ENCODE results near the gene PRUNE1. TPM values are rescaled to one million over a fixed set of nuclear protein-coding genes. Genes with fewer than 3 reads are reported as not detected.

Gene PRUNE1
- total RNA-seq, 1 experiment from 2014 or later, result 19.3 TPM

DNA sequence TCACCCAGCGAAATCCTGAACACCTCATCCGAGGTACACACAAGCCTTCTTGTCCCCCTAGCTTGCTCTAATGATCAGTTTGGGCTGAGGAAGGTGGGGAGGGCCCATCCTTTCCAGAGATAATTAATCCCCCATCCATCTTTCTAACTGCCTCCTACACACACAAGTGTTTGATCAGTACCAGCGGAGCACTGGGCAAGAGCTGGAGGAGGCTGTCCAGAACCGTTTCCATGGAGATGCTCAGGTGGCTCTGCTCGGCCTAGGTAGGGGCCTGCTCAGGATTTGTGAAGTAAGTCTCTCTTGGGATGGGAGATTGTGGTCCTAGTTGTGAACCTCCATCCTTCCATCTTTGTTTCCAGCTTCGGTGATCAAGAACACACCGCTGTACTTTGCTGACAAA is 20.3 kb upstream of the PRUNE1 start:
- no peaks in the 10 kb centered on the region for H3K27me3 ChIP-seq (replicated peaks; ENCODE audit: insufficient read depth, low read depth, low read length, poor library complexity)
- no peaks in the 10 kb centered on the region for H3K4me1 ChIP-seq (ENCODE audit: insufficient read depth, low read length, poor library complexity, severe bottlenecking)
- TF ChIP-seq, protein P1, sequence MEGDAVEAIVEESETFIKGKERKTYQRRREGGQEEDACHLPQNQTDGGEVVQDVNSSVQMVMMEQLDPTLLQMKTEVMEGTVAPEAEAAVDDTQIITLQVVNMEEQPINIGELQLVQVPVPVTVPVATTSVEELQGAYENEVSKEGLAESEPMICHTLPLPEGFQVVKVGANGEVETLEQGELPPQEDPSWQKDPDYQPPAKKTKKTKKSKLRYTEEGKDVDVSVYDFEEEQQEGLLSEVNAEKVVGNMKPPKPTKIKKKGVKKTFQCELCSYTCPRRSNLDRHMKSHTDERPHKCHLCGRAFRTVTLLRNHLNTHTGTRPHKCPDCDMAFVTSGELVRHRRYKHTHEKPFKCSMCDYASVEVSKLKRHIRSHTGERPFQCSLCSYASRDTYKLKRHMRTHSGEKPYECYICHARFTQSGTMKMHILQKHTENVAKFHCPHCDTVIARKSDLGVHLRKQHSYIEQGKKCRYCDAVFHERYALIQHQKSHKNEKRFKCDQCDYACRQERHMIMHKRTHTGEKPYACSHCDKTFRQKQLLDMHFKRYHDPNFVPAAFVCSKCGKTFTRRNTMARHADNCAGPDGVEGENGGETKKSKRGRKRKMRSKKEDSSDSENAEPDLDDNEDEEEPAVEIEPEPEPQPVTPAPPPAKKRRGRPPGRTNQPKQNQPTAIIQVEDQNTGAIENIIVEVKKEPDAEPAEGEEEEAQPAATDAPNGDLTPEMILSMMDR (conservative IDR thresholded peaks at IDR 0.05; ENCODE audit: low read depth, low read length), result no peak
- TF ChIP-seq EZH2 (IDR thresholded peaks at IDR 0.05; ENCODE audit: borderline replicate concordance, low read depth, low read length, poor library complexity, severe bottlenecking), result no peak
- POLR2A ChIA-PET (ENCODE audit: low non-redundant PET), result no interaction called here
- no peak overlapping the region for H3K4me3 ChIP-seq (ENCODE audit: low read depth, low read length, poor library complexity, severe bottlenecking)
- DNase-seq (ENCODE audit: low spot score), result no peak
- no peak overlapping the region for H3K27ac ChIP-seq (ENCODE audit: low read depth, low read length, poor library complexity, severe bottlenecking)
- H3K9me3 ChIP-seq (ENCODE audit: low read depth, low read length, poor library complexity, severe bottlenecking), result no peaks in the 10 kb centered on the region
- BruUV-seq (replicated peaks), result no TSS peak
- CTCF ChIA-PET, result no interaction called here
- intact Hi-C loops (cut with micrococcal nuclease; ENCODE audit: unreplicated experiment), result no loop called here
- no peaks in the 10 kb centered on the region for H3K36me3 ChIP-seq (ENCODE audit: insufficient read depth, low read length, poor library complexity, severe bottlenecking)

DNA sequence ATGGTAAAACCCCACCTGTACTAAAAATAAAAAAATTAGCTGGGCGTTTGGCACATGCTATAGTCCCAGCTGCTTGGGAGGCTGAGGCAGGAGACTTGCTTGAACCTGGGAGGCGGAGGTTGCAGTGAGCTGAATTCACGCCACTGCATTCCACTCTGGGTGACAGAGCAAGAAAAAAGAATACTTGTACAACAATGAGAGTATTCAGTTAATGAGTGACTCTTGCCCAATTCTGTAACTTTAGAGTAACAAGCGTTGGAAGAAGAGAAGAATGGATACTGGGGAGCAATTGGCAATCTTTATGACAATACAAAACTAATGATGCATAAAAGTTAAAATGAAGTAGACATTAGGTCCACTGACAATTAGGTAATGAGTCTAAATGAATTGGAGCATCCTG is 15.6 kb upstream of the PRUNE1 start:
- no peak overlapping the region for H3K4me3 ChIP-seq (ENCODE audit: low read depth, low read length, poor library complexity, severe bottlenecking)
- POLR2A ChIA-PET (ENCODE audit: low non-redundant PET), result no interaction called here
- intact Hi-C loops (cut with micrococcal nuclease; ENCODE audit: unreplicated experiment), result loop anchor here (10.0 kb wide), 1 partner anchor 518 kb away; no protein-coding TSS in a partner anchor
- no TSS peak for BruUV-seq (replicated peaks)
- no peak for DNase-seq (ENCODE audit: low spot score)
- no peak overlapping the region for H3K27ac ChIP-seq (ENCODE audit: low read depth, low read length, poor library complexity, severe bottlenecking)
- TF ChIP-seq, protein P1 (conservative IDR thresholded peaks at IDR 0.05; ENCODE audit: low read depth, low read length), result no peak
- TF ChIP-seq EZH2 (IDR thresholded peaks at IDR 0.05; ENCODE audit: borderline replicate concordance, low read depth, low read length, poor library complexity, severe bottlenecking), result no peak
- H3K36me3 ChIP-seq (ENCODE audit: insufficient read depth, low read length, poor library complexity, severe bottlenecking), result peaks cover 2% of the 10 kb centered on the region
- CTCF ChIA-PET, result no interaction called here
- no peaks in the 10 kb centered on the region for H3K4me1 ChIP-seq (ENCODE audit: insufficient read depth, low read length, poor library complexity, severe bottlenecking)
- no peaks in the 10 kb centered on the region for H3K9me3 ChIP-seq (ENCODE audit: low read depth, low read length, poor library complexity, severe bottlenecking)
- no peaks in the 10 kb centered on the region for H3K27me3 ChIP-seq (replicated peaks; ENCODE audit: insufficient read depth, low read depth, low read length, poor library complexity)

DNA sequence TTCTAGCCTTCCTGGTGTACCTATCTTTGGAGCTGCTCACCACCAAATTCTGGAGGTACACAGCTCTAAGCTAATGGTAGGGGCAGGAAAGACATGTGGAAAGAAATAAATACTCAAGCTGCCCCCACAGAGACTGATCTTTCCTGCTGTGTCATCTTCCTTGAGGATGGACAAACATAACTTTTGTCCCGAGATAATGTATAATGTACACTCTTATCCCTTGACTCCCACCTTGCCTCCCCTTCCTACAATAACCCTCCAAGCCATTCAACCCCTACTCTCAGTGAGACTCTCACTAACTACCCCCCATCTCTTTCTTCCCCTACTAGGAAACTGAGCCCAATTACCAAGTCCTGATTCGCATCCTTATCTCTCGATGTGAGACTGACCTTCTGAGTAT is 14.0 kb upstream of the PRUNE1 start:
- no peaks in the 10 kb centered on the region for H3K9me3 ChIP-seq (ENCODE audit: low read depth, low read length, poor library complexity, severe bottlenecking)
- no peaks in the 10 kb centered on the region for H3K4me1 ChIP-seq (ENCODE audit: insufficient read depth, low read length, poor library complexity, severe bottlenecking)
- no peak for DNase-seq (ENCODE audit: low spot score)
- ChIA-PET POLR2A (ENCODE audit: low non-redundant PET) (no interaction called here), CTCF (interaction anchor here (0.7 kb wide), 1 partner anchor 205 kb away, joined by 4 read pairs; no protein-coding TSS in a partner anchor)
- H3K27me3 ChIP-seq (replicated peaks; ENCODE audit: insufficient read depth, low read depth, low read length, poor library complexity), result no peaks in the 10 kb centered on the region
- H3K27ac ChIP-seq (ENCODE audit: low read depth, low read length, poor library complexity, severe bottlenecking), result no peak overlapping the region
- no TSS peak for BruUV-seq (replicated peaks)
- intact Hi-C loops (cut with micrococcal nuclease; ENCODE audit: unreplicated experiment), result loop anchor here (10.0 kb wide), 1 partner anchor 519 kb away; no protein-coding TSS in a partner anchor
- TF ChIP-seq, protein P1 (conservative IDR thresholded peaks at IDR 0.05; ENCODE audit: low read depth, low read length), result no peak
- TF ChIP-seq EZH2 (IDR thresholded peaks at IDR 0.05; ENCODE audit: borderline replicate concordance, low read depth, low read length, poor library complexity, severe bottlenecking), result no peak
- no peak overlapping the region for H3K4me3 ChIP-seq (ENCODE audit: low read depth, low read length, poor library complexity, severe bottlenecking)
- H3K36me3 ChIP-seq (ENCODE audit: insufficient read depth, low read length, poor library complexity, severe bottlenecking), result peaks cover 2% of the 10 kb centered on the region
